Endothelial cell (in vitro differentiated cells): ENCODE data around the gene MYRIP. TPM values are rescaled to one million over a fixed set of nuclear protein-coding genes. Genes with fewer than 3 reads are reported as not detected.

Experiments used
- DNase-seq: peaks from one replicate; pipeline ENCODE4 v3.0.0; 2021; ENCODE audit warnings: low spot score
- H3K27ac Mint-ChIP-seq: one replicate; pipeline ENCODE4 v1.8.0; 2021; ENCODE audit warnings: mixed read lengths, inconsistent platforms; ENCODE audit not compliant: unreplicated experiment
- H3K27me3 Mint-ChIP-seq: one replicate; pipeline ENCODE4 v1.8.0; 2021; ENCODE audit warnings: mild to moderate bottlenecking, moderate library complexity, mixed read lengths, inconsistent platforms; ENCODE audit not compliant: unreplicated experiment
- H3K36me3 Mint-ChIP-seq: one replicate; pipeline ENCODE4 v1.8.0; 2021; ENCODE audit warnings: mild to moderate bottlenecking, low read depth, mixed read lengths, inconsistent platforms; ENCODE audit not compliant: unreplicated experiment
- H3K4me1 Mint-ChIP-seq: one replicate; pipeline ENCODE4 v1.8.0; 2021; ENCODE audit warnings: mild to moderate bottlenecking, mixed read lengths, inconsistent platforms; ENCODE audit not compliant: unreplicated experiment
- H3K4me3 Mint-ChIP-seq: one replicate; pipeline ENCODE4 v1.8.0; 2021; ENCODE audit warnings: mild to moderate bottlenecking, mixed read lengths, inconsistent platforms; ENCODE audit not compliant: unreplicated experiment
- H3K9me3 Mint-ChIP-seq: one replicate; pipeline ENCODE4 v1.8.0; 2021; ENCODE audit warnings: mixed read lengths, inconsistent platforms; ENCODE audit not compliant: unreplicated experiment
- CTCF ChIP-seq: fragments of 200-600 bp; sonication (generic); IDR thresholded peaks from one replicate; pipeline ENCODE4 v1.5.0; 2021; ENCODE audit warnings: antibody characterized with exemption; ENCODE audit not compliant: unreplicated experiment
- total RNA-seq: library from RNA; stranded (reverse); fragmentation: NEBNext Ultra II Directional; extraction: Animal tissue kit (Norgen Biotek cat#: 25700); gene quantifications from one replicate; pipeline ENCODE4 v1.2.1, GENCODE V29; 2021; ENCODE audit not compliant: unreplicated experiment

Gene MYRIP
- total RNA-seq, 1 donor from 2014 or later: 0.49 TPM

GRCh38 chr3:39910826-39911464 lies 101.5 kb downstream of the MYRIP start:
- H3K4me1 Mint-ChIP-seq: peaks cover 11% of the 10 kb centered on the region
- DNase-seq: no peak
- H3K27ac Mint-ChIP-seq: no peak overlapping the region
- H3K36me3 Mint-ChIP-seq: no peaks in the 10 kb centered on the region
- no peak overlapping the region for H3K4me3 Mint-ChIP-seq
- no peaks in the 10 kb centered on the region for H3K27me3 Mint-ChIP-seq
- H3K9me3 Mint-ChIP-seq: no peaks in the 10 kb centered on the region
- no peak for TF ChIP-seq CTCF

- Mint-ChIP-seq H3K36me3 (no peaks in the 10 kb centered on the region), H3K4me3 (no peak overlapping the region), H3K27me3 (no peaks in the 10 kb centered on the region), H3K4me1 (peaks cover 11% of the 10 kb centered on the region), H3K9me3 (no peaks in the 10 kb centered on the region), H3K27ac (no peak overlapping the region)
- no peak for TF ChIP-seq CTCF
- peak; percentile 9 for DNase-seq
Observed at GRCh38 chr3:39911465-39912309, 102.3 kb downstream of the MYRIP start.

- no peak for TF ChIP-seq CTCF
- H3K9me3 Mint-ChIP-seq: no peaks in the 10 kb centered on the region
- no peaks in the 10 kb centered on the region for H3K36me3 Mint-ChIP-seq
- H3K27me3 Mint-ChIP-seq: peaks cover 4% of the 10 kb centered on the region
- no peak overlapping the region for H3K27ac Mint-ChIP-seq
- DNase-seq: no peak
- peaks cover 5% of the 10 kb centered on the region for H3K4me1 Mint-ChIP-seq
- no peak overlapping the region for H3K4me3 Mint-ChIP-seq
Observed at GRCh38 chr3:39915027-39915426, 105.6 kb downstream of the MYRIP start.

- no peaks in the 10 kb centered on the region for H3K9me3 Mint-ChIP-seq
- no peak for DNase-seq
Observed at GRCh38 chr3:39917065-39917773, 107.8 kb downstream of the MYRIP start.

More at GRCh38 chr3:39917065-39917773, 107.8 kb downstream of the MYRIP start:
- Mint-ChIP-seq H3K27ac (no peak overlapping the region), H3K4me1 (no peaks in the 10 kb centered on the region), H3K4me3 (no peak overlapping the region), H3K36me3 (no peaks in the 10 kb centered on the region), H3K27me3 (peaks cover 4% of the 10 kb centered on the region)
- TF ChIP-seq CTCF: no peak
